SK-N-SH (cell line): Measurements from ENCODE around the gene RPEL1.

Experiments
- FOSL2 ChIP-seq: IDR thresholded peaks from 2 replicates; pipeline ENCODE4 v1.4.0; 2012; ENCODE audit warnings: low read depth, mild to moderate bottlenecking, moderate library complexity, borderline replicate concordance
- MEF2A ChIP-seq: IDR thresholded peaks from 2 replicates; pipeline ENCODE4 v1.4.0; 2012; ENCODE audit warnings: low read depth, borderline replicate concordance
- MXI1 ChIP-seq: IDR thresholded peaks from 2 replicates; pipeline ENCODE4 v1.6.1; 2012; ENCODE audit warnings: mild to moderate bottlenecking, low read depth, low read length, improper control_type of control experiment

GRCh38 chr10:103244666-103245271, 918 bp upstream of the RPEL1 start:
- no peak for TF ChIP-seq FOSL2
- TF ChIP-seq MEF2A: no peak
- TF ChIP-seq MXI1: no peak
